HT1080 (cell line): Measurements from ENCODE around the gene DNAAF3. TPM values are rescaled to one million over a fixed set of nuclear protein-coding genes. Genes with fewer than 3 reads are reported as not detected.
"Not testable (repeated sequence)": the region's sequence is repeated elsewhere in the genome, so short reads cannot be mapped to it uniquely, and the experiment has no call there.

ENCODE experiments used
- DNase-seq: peaks from one replicate; pipeline ENCODE4 v3.0.0-alpha.2; 2015; ENCODE audit warnings: low read depth
- total RNA-seq: library from RNA; depleted of rRNA; stranded (reverse); fragments of >200 nt; shearing (Covaris generic); gene quantifications from 2 replicates; pipeline ENCODE4 v1.2.3, GENCODE V29; 2014

The DNAAF3 gene
- total RNA-seq, 1 experiment from 2014 or later: 2.0 TPM

GRCh38 chr19:55176076-55176475 lies 9.7 kb upstream of the DNAAF3 start:
- DNase-seq: no peak

- DNase-seq: no peak
Measured at GRCh38 chr19:55175117-55175867, 8.9 kb upstream of the DNAAF3 start.

- DNase-seq: no peak
Measured at GRCh38 chr19:55174425-55175116, 8.2 kb upstream of the DNAAF3 start.

GRCh38 chr19:55173714-55174409 lies 7.4 kb upstream of the DNAAF3 start:
- peak; percentile 25 for DNase-seq

GRCh38 chr19:55173186-55173713 lies 6.8 kb upstream of the DNAAF3 start:
- DNase-seq: no peak

- DNase-seq: peak; percentile 57
Measured at GRCh38 chr19:55172741-55173140, 6.3 kb upstream of the DNAAF3 start.

GRCh38 chr19:55172318-55172717 lies 5.9 kb upstream of the DNAAF3 start:
- not testable (repeated sequence) for DNase-seq

- no peak for DNase-seq
Measured at GRCh38 chr19:55171440-55171839, 5.0 kb upstream of the DNAAF3 start.

- no peak for DNase-seq
Measured at GRCh38 chr19:55169136-55169535, 2.7 kb upstream of the DNAAF3 start.

GRCh38 chr19:55165952-55166529 lies 372 bp downstream of the DNAAF3 start:
- peak; percentile 69 for DNase-seq

GRCh38 chr19:55161571-55162322 lies 4.7 kb downstream of the DNAAF3 start:
- DNase-seq: no peak

- DNase-seq: no peak
Measured at GRCh38 chr19:55160986-55161365, 5.4 kb downstream of the DNAAF3 start.

- peak; percentile 84 for DNase-seq
Measured at GRCh38 chr19:55160128-55160985, 6.1 kb downstream of the DNAAF3 start.

GRCh38 chr19:55158848-55159749 lies 7.3 kb downstream of the DNAAF3 start:
- peak; percentile 54 for DNase-seq

GRCh38 chr19:55158423-55158822 lies 8.0 kb downstream of the DNAAF3 start:
- no peak for DNase-seq

- no peak for DNase-seq
Measured at GRCh38 chr19:55157064-55157908, 9.1 kb downstream of the DNAAF3 start, which contains the start of gene TNNI3. Gene TNNI3, minus strand, starts transcription at chr19:55157732. Its CDS starts 143 bp downstream, at chr19:55157589.

- DNase-seq: no peak
Measured at GRCh38 chr19:55156202-55157063, 10.0 kb downstream of the DNAAF3 start.
